GM19328 (cell line): ENCODE data around the gene CNBP.

ENCODE experiments used
- ATAC-seq: cut with Tn5 transposase; IDR thresholded peaks from one replicate; pipeline ENCODE4 v1.9.1; 2021; ENCODE audit warnings: mild to moderate bottlenecking, moderate library complexity; ENCODE audit not compliant: unreplicated experiment

The CNBP gene

GRCh38 chr3:129132097-129132866, 51.4 kb downstream of the CNBP start:
- no peak for ATAC-seq

GRCh38 chr3:129131465-129132088, 52.1 kb downstream of the CNBP start:
- ATAC-seq: no peak

GRCh38 chr3:129130291-129130813, 53.3 kb downstream of the CNBP start:
- no peak for ATAC-seq

DNA sequence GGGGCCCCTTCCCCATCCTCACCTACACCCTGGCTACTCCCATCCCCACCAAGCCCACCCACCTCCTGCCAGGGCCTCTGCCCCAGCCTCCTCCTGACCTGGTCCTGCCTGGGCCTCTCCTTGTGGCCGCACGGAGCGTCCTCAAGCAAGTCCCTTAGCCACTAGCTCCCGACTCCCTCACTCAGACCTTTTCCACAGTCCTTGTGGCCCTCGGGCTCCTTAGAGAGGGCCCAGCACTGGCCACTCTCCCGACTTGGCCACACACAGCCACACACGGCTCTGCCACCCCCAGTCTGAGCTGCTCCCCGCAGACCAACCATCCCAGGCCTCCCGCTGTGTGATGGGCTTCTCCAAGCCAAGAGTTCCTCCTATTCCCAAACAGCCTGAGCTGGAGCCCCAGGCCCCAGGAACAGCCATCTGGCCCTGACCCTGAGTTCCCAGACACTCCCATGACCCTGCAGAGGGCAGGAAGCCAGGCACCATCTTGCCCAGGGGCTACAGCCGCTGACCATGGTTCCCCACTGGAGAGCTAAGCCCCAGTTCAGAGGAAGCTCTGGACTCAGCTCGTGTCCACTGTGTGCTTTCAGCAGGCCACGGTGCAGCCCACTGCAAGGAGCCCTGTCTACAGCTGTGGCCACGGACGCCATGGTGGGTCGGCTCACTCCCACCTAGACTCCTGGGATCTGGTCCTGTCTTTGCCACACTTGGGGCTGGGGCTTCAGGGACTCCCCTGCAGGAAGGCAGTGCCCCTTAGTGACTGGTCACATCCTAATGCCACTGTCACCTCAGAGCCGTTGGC, 55.1 kb downstream of the CNBP start:
- no peak for ATAC-seq

DNA sequence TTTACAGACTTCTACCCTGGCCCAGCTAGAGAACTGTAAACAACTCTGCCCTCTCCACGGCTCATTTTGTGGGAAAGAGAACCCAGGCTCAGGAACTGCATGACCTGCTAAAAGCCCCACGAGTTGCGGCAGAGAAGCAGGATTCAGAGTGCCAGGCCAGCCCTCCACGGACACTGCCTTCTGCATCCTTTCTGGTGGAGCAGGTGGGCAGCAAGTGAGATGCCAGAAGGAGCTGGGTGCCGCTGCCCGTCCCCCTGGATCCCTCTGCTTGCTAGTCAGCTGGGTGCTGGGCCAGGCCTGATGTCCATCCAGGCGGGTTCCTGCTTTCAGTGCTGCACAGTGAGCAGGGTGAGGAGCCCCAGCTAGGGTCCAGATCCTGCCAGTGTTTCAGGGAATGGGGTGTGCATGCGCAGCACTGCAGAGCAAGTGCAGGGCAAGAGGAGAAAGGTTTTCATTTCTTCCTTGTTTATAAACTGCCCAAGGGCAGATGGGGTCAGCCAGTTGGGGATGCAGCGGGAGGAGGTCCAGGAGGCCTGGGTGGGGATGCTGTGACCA, 56.9 kb downstream of the CNBP start:
- no peak for ATAC-seq

DNA sequence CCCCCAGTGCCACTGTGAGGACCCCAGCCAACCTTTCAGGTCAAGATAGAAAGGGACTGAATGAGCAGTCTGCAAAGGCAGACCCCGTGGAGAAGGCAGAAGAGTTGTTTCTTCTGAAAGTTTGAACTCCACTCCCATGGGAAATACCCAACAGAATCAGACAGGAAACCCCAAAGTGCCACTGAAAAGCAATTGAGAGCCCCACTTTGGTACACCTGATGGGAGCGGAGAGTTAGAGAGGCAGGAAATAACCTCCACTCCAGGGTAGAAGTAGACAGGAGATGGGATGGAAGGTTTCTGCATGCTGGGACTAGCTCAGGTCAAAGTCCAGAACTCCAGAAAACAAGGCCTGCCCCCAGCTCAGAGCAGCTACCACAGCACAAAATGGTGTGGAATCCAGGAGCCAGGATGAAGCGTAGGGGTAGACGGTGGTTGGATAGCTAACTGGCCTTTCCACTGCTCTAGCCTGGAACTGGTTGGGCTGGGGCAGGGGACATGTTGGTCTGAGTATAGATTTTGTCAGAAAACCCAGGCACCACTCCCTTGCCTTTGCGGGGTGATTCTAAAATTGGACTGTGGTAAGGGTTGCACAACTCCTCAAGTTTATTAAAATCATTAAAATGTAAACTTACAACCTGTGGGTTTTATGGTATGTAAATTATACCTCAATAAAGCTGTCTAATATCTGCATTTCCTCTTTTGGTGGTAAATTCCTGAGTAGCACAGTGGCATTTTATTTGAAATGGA, 60.2 kb downstream of the CNBP start:
- ATAC-seq: no peak

- ATAC-seq: no peak
Measured at GRCh38 chr3:129122412-129123011, 61.2 kb downstream of the CNBP start.

DNA sequence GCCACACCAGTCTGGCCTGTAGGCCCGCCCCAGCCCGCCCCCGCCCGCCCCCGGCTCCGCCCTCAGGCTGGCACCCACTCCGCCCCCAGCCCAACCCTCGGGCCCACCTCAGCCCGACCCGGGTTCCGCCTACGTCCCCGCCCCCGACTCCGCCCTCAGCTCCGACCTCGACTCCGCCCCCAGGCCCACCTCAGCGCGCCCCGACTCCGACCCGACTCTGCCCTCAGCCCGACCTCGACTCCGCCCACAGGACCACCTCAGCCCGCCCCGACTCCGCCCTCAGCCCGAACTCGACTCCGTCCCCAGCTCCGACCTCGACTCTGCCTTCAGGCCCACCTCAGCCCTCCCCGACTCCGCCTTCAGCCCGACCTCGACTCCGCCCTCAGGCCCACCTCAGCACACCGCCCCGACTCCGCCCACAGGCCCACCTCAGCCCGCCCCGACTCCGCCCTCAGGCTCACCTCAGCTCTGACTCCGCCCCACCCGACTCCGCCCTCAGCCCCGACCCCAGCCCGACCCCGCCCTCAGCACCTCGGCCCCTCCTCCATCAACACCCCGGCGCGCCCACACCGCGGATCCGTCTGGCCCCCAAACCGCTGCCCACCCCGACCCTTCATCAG, 61.8 kb downstream of the CNBP start, which contains the start of gene RAB43:
RAB43 (minus strand) TSS at position 13 of the 620 bp plus-strand sequence. CDS start 315 bp downstream, outside the sequence.
- peak; percentile 40 for ATAC-seq

DNA sequence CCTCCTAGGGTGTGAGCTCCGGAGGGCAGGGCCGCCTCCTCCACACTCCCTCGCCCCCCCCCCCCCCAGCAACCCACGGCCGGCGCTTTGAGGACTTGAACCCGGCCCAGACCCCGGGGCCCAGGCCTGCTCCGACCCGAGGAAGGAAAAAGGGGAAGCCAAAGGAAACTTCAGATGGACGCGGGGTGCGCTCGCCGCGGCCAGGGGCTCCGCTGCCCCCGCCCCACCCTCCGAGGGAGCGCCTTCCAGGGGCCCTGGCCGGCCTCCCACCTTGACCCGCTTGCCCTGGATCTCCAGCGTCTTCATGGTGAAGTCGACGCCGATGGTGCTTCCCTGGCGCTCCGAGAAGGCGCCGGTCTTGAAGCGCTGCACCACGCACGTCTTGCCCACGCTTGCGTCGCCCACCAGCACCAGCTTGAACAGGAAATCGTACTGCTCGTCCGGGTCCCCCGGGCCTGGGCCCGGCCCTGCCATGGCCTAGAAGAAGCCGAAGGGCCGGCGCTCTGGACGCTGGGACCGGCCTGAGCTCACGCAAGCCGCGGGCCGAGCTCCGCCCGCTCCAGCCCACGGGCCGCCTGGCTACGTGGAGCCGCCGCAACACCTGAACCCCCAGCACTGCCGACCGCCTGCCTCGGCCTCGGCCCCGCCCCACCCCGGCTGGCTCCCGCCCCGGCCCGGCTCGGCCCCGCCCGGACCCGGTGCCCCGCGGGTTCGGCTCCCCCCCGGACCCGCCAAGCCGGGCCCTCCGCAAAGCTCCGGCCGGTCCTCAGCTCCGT, 62.5 kb downstream of the CNBP start:
- peak; percentile 32 for ATAC-seq

GRCh38 chr3:129120254-129121004, 63.3 kb downstream of the CNBP start:
- peak; percentile 41 for ATAC-seq

DNA sequence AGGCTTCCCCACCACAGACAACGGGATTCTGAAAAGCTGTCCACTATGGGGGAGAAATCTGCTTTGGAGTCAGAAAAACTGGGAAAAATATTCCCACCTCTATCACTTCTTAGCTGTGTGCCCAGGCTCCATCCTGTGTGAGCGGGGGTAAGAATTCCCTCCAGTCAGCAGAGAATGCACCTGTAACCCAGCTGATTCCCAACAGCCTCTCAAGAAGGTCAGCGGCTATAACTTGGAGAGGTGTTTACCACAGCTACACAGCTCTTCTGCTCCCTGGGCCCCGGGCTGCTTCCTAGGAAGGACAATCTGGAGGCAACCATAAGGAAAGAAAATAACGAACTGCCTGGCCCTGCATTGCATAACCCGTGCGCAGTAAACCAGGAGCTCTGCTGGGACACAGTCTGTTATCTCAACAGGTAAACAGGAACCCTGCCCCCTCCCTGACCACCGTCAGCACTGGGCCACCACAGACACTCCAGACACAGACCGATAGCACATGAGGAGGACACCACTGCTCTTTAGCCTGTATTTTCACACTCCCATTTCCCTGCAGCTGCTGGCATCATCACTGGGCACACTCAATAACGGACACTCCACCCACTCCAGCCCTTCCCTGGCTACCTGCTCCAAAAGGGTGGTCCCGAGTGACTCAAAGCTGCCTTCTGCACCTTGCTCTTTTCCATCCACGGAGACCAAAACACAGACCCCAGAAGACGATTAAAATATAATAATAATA, 64.2 kb downstream of the CNBP start:
- ATAC-seq: no peak

GRCh38 chr3:129118745-129119144, 65.0 kb downstream of the CNBP start:
- ATAC-seq: no peak
